Sciatic nerve (tissue), 2 donors: ENCODE results near the gene EBPL. TPM values are rescaled to one million over a fixed set of nuclear protein-coding genes. Genes with fewer than 3 reads are reported as not detected.

Experiments used
- ATAC-seq: fragments of 200-7000 bp; cut with Tn5 transposase; one replicate; pipeline ENCODE4 v1.9.1; 2020; ENCODE audit warnings: mild to moderate bottlenecking, moderate library complexity
- DNase-seq: peaks from one replicate; pipeline ENCODE4 v3.0.0-alpha.2; 2020; ENCODE audit warnings: low spot score
- intact Hi-C: fragments of 100-400 bp; cut with DNase I; formaldehyde crosslinking; loops from one replicate; pipeline ENCODE4 v1.14.2; 2022
- total RNA-seq: library from RNA; stranded (reverse); fragmentation: NEBNext Ultra II Directional; extraction: Animal tissue kit (Norgen Biotek cat#: 25700); gene quantifications from one replicate; pipeline ENCODE4 v1.2.1, GENCODE V29; 2021
- donor health status: DM: no; HTN: no; CAD: no.
- donor health status: DM: no; HTN: no; CAD: no.

The EBPL gene
- total RNA-seq, 1 donor from 2014 or later, result 38.9 TPM

- DNase-seq, result peak; percentile 65
- intact Hi-C loops, result no loop called here
- ATAC-seq, result peak; percentile 92
These were observed 49.4 kb downstream of the EBPL start for GRCh38 chr13:49641801-49642291.

DNA sequence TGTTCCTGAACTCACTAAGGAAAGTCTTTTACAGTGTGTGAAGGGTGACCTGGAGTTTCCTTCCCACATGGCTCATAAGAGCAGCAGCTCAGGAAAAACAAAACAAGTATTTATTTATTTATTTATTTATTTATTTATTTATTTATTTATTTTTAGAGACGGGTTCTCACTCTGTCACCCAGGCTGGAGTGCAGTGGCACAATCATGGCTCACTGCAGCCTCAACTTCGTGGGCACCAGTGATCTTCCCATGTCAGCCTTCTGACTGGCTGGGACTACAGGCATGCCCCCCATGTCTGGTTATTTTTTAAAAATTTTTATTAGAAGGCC is 52.6 kb downstream of the EBPL start:
- no peak for ATAC-seq
- intact Hi-C loops, result no loop called here
- DNase-seq, result no peak

DNA sequence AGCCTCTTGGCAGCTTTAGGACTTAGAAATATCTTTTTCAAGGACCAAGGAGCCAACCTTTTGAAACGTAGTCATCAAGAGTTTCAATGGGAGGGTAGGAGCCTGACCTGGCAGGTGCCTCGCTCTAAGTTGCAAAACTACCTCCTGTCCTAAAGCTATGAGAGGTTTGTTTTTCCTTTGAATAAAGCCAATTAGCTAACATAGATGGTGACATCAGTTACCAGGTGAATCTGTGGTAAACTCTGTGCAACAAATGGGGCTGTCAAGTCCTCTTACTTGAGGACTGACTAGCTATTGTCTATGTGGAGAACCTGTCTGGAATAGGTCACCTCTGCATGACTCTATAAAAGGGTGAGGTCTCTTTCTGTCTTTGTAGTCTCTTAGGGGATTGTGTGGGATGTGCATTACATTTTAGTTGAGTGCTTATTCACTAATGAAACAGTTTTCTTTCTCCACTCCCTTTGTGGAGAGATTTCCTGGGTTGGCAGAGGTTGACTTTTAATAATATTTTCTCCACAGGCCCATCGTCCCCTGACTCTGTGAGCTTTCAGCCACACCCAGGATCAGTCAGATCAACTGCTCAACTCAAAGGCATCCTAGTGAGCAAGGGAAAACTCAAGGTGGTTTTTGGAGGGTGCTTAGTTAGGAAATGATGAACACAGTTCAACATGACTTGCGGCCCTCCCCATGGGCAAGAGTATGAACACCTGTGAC is 53.1 kb downstream of the EBPL start:
- intact Hi-C loops, result no loop called here
- ATAC-seq, result no peak
- no peak for DNase-seq

- intact Hi-C loops, result no loop called here
- no peak for ATAC-seq
These were observed 54.6 kb downstream of the EBPL start for GRCh38 chr13:49636705-49637104.

DNA sequence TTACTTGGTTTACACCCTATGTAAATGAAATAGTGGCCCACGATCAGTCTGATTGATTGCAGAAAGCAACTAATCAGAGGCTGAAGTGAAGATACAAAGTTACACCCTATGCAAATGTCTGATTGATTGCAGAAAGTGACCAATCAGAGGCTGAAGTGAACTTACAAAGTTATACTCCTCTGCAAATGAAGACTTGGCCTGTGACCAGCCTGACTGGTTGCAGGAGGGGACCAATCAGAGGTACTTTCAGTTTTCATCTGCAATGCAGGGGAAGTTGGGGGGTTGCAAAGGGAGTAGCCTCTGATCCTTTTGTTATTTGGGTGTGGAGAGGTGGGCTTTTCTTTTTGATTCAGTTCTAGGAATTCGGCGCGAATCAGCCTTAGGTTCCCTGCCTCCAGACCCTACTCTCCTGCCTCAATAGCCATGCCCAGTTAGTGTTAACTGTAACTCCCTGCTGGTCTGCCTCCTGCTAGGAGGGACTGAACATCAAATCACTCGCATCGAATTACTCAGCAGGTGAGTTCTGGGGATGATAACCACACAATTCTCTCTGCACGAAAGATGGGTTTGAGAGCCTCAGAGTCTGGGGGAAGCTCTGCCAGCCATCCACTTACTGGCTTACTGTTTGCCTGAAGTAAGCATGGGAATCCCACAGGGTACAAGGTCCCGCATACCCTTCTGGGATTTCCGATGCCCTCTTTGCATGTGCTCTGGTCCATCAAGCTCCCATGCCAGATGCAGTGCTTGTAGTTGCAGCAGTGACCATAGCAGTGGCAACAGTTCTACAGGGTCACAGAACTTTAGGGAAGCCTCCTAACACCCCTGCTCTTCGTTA is 55.5 kb downstream of the EBPL start:
- intact Hi-C loops, result no loop called here
- DNase-seq, result no peak
- ATAC-seq, result peak; percentile 34

More at GRCh38 chr13:49636705-49637104, 54.6 kb downstream of the EBPL start:
- DNase-seq, result no peak

- no peak for ATAC-seq
- no peak for DNase-seq
- intact Hi-C loops, result no loop called here
These were observed 57.6 kb downstream of the EBPL start for GRCh38 chr13:49633710-49634109.

GRCh38 chr13:49632156-49632555 is 59.1 kb downstream of the EBPL start:
- intact Hi-C loops, result no loop called here
- no peak for ATAC-seq
- DNase-seq, result no peak

GRCh38 chr13:49630580-49630979 is 60.7 kb downstream of the EBPL start:
- ATAC-seq (no peak), DNase-seq (no peak)
- intact Hi-C loops, result no loop called here

DNA sequence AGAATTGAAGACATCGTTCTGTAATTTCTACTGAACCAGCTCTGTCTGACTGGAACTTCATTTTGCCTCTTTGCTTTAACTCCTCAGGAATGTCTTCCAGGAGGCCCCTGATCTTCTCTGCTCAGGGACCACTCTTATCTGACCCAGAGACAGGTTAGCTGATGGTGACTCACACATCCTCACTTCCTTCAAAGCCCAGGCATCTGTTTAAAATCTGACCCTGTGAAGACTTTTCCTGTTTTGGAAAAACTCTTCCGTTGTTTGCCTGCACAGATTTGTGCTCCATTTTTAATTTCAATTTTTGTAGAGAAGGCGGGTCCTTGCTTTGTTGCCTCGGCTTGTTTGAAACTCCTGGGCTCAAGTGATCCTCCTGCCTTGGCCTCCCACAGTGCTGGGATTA is 61.3 kb downstream of the EBPL start:
- DNase-seq (no peak), ATAC-seq (no peak)
- intact Hi-C loops, result no loop called here

GRCh38 chr13:49629196-49629938 is 61.9 kb downstream of the EBPL start:
- intact Hi-C loops, result no loop called here
- ATAC-seq, result no peak
- DNase-seq, result no peak

GRCh38 chr13:49627831-49628652 is 63.2 kb downstream of the EBPL start, which contains the start of gene ARL11:
Gene ARL11, plus strand, starts transcription at chr13:49628507. Its CDS starts 1,941 bp downstream, at chr13:49630448.
- peak; percentile 79 for ATAC-seq
- intact Hi-C loops, result no loop called here
- DNase-seq, result peak; percentile 77

DNA sequence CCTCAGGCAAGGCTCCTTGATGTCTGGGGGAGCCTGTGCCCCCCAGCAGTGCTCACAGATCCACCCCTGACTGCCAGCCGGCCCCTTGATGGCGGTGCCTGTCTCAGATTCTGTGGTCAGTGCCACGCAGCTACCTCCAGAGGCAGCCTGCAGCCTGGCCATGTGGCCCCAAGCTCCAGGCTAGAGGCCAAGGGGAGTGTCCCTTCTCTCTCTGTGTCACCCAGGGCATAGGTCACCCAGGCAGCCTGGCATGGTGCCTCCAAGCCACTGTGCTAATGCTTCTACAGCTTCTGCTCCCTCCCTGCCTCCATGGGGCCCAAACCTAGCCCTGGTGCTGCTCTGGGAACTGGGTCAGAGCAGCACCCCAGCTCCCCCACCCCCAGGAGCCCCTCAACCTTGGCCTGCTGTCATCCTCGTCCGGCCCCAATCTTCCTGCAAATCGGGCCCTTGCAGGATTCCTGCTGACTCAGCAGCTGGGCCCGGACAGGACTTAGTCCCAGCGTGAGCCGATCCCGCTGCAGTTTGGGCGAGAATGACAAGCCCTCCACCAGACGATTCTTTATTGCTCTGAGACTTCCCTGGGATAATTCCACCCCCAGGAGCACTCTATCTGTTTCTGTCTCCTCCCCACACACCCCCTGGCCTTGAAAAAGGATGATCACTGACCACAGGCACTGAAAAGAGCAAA is 65.8 kb downstream of the EBPL start:
- ATAC-seq (peak; percentile 66), DNase-seq (peak; percentile 68)
- intact Hi-C loops, result no loop called here

DNA sequence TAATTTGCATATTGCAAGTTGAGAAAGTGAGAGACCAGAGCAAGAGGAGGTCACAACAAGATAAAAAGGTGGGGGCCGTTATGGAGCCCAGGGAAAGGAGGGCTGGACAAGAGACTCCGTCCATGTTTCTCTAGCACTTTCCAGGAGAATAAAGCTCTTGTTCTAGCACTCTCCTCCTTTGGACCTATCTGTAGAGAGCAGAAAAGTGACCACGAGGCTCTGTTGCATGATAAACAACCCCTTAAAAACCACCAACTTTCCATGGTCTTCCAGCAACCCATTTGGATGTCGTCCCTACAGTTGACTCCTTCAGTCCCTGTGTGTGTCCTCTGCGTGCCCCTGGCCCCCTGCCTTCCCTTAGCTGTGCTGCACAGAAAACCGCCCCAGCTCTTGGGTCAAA is 67.1 kb downstream of the EBPL start:
- DNase-seq, result no peak
- ATAC-seq, result no peak
- intact Hi-C loops, result no loop called here

- ATAC-seq (no peak), DNase-seq (no peak)
- intact Hi-C loops, result no loop called here
These were observed 68.9 kb downstream of the EBPL start for GRCh38 chr13:49622174-49622946.

GRCh38 chr13:49620170-49620621 is 71.1 kb downstream of the EBPL start:
- peak; percentile 30 for ATAC-seq
- intact Hi-C loops, result no loop called here
- DNase-seq, result no peak

DNA sequence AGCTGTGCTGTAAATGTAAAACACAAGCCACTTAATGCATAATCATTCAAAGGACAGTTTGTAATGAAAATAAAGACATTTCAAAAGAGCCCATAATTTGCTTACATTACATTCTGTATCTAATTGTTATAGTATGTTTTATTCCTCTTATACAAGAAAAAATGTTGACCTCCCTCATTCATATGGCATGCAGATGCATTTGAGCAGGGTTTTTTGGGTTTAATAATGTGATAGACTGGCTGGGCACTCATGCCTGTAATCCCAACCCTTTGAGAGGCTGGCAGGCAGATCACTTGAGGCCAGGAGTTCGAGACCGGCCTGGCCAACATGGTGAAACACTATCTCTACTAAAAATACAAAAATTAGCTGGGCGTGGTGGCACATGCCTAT is 74.6 kb downstream of the EBPL start:
- DNase-seq, result no peak
- no peak for ATAC-seq
- intact Hi-C loops, result no loop called here

GRCh38 chr13:49615836-49616675 is 75.2 kb downstream of the EBPL start:
- DNase-seq, result no peak
- no peak for ATAC-seq
- intact Hi-C loops, result no loop called here
